ENCODE data around the gene RHOC.
"Not testable (repeated sequence)": the region's sequence is repeated elsewhere in the genome, so short reads cannot be mapped to it uniquely, and the experiment has no call there.

GRCh38 chr1:112728306-112728971 lies 21.5 kb upstream of the RHOC start:
- not testable (repeated sequence) for TF ChIP-seq POLR2A, POLR2AphosphoS5, CTCF, EP300 (IDR thresholded peaks at IDR 0.05)
